Measurements from ENCODE around the gene SPATS1.

- TF ChIP-seq CTCF (IDR thresholded peaks at IDR 0.05; ENCODE audit: borderline replicate concordance, extremely low read depth, low read length, poor library complexity, severe bottlenecking) (no peak), EZH2 (IDR thresholded peaks at IDR 0.05; ENCODE audit: borderline replicate concordance, low read depth, low read length, severe bottlenecking) (no peak)
These were observed 14.0 kb downstream of the SPATS1 start for GRCh38 chr6:44356487-44356886.

All from DND-41 (cell line).